Stromal cell of bone marrow (primary cell): ENCODE measurements around the gene ZBED1.
A peak's percentile ranks its signal among the peaks of the same experiment; 100 is the strongest.
"Not testable (repeated sequence)": the region's sequence is repeated elsewhere in the genome, so short reads cannot be mapped to it uniquely, and the experiment has no call there.

Experiments used
- DNase-seq: peaks from one replicate; pipeline ENCODE4 v3.0.0-alpha.2; 2012; ENCODE audit warnings: low read depth

ZBED1 gene

GRCh38 chrX:2497961-2498780 lies 2.6 kb downstream of the ZBED1 start:
- no peak for DNase-seq

GRCh38 chrX:2495595-2495994 lies 5.2 kb downstream of the ZBED1 start:
- no peak for DNase-seq

- no peak for DNase-seq
Observed at GRCh38 chrX:2492531-2493218, 8.1 kb downstream of the ZBED1 start.

GRCh38 chrX:2490634-2491033 lies 10.1 kb downstream of the ZBED1 start:
- DNase-seq: no peak

- no peak for DNase-seq
Observed at GRCh38 chrX:2489446-2490445, 11.0 kb downstream of the ZBED1 start.

GRCh38 chrX:2488621-2489285 lies 12.0 kb downstream of the ZBED1 start:
- DNase-seq: no peak

GRCh38 chrX:2487366-2487765 lies 13.4 kb downstream of the ZBED1 start:
- DNase-seq: no peak

- no peak for DNase-seq
Observed at GRCh38 chrX:2486476-2487133, 14.2 kb downstream of the ZBED1 start.

- no peak for DNase-seq
Observed at GRCh38 chrX:2485789-2486345, 14.9 kb downstream of the ZBED1 start.

GRCh38 chrX:2484721-2485648 lies 15.8 kb downstream of the ZBED1 start:
- peak; percentile 39 for DNase-seq

- no peak for DNase-seq
Observed at GRCh38 chrX:2484256-2484655, 16.5 kb downstream of the ZBED1 start.

- DNase-seq: no peak
Observed at GRCh38 chrX:2483398-2484060, 17.2 kb downstream of the ZBED1 start.

GRCh38 chrX:2481597-2481996 lies 19.2 kb downstream of the ZBED1 start:
- not testable (repeated sequence) for DNase-seq

- not testable (repeated sequence) for DNase-seq
Observed at GRCh38 chrX:2479982-2480381, 20.8 kb downstream of the ZBED1 start.

- no peak for DNase-seq
Observed at GRCh38 chrX:2479420-2479780, 21.4 kb downstream of the ZBED1 start.

GRCh38 chrX:2478546-2479419 lies 22.0 kb downstream of the ZBED1 start:
- no peak for DNase-seq

GRCh38 chrX:2477313-2477712 lies 23.5 kb downstream of the ZBED1 start:
- DNase-seq: not testable (repeated sequence)
